Hematopoietic multipotent progenitor cell (in vitro differentiated cells): ENCODE results near the gene GTF2H1. TPM values are rescaled to one million over a fixed set of nuclear protein-coding genes. Genes with fewer than 3 reads are reported as not detected.
"Not testable (repeated sequence)": the region's sequence is repeated elsewhere in the genome, so short reads cannot be mapped to it uniquely, and the experiment has no call there.

Source experiments
- DNase-seq, 3 donors: peaks; one replicate each; pipeline ENCODE4 v3.0.0-alpha.2; 2011 to 2015; ENCODE audit warnings: low read depth in 2 of 3, low spot score in 2 of 3
- total RNA-seq: library from RNA; depleted of rRNA; stranded (reverse); fragments of >200 nt; gene quantifications from one replicate; pipeline ENCODE4 v1.2.3, GENCODE V29; 2012

The GTF2H1 gene
- total RNA-seq, 1 donor, result 40.9 TPM

GRCh38 chr11:18371279-18371678 lies 48.9 kb downstream of the GTF2H1 start:
- DNase-seq, result no peak

GRCh38 chr11:18372201-18372600 lies 49.8 kb downstream of the GTF2H1 start:
- DNase-seq, result no peak

- no peak for DNase-seq
These were observed 52.6 kb downstream of the GTF2H1 start for GRCh38 chr11:18374956-18375355.

DNA sequence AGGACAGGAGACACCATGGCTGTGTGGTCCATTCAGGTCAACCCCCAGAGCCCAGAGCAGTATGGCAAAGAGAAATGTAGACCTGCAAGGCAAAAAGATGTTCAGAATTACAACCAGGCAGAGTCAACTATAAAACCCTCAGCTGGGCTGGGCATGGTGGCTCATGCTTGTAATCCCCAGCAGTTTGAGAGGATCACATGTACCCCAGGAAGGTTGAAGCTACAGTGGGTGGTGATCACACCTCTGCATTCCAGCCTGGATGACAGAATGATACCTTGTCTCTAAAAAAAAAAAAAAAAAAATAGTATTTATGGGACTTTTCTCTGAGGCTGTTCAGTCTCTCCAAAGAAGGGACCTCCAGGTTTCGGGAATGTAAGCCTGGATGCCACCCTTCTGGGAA lies 53.6 kb downstream of the GTF2H1 start:
- DNase-seq, result no peak

DNA sequence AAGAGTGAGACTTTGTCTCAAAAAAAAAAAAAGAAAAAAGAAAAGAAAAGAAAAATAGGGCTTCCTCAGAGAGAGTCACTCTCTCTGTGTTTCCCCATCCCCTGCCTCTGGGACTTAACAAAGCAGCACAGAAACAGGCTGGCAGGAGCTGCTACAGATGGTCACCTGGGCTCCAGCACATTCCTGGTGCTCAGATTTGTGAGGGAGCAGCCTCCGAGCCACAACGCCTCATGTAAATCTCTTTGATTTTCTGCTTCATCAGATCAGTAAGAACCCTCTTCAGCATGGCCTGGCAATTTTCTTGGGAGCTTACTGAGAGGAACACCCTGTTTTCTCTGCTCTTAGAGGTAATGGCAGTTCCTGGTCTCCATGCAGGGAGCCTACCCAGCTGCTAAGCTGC lies 56.8 kb downstream of the GTF2H1 start:
- no peak for DNase-seq

GRCh38 chr11:18383388-18384156 lies 61.2 kb downstream of the GTF2H1 start:
- peak; percentile 38 to 95 (median 82) for DNase-seq

DNA sequence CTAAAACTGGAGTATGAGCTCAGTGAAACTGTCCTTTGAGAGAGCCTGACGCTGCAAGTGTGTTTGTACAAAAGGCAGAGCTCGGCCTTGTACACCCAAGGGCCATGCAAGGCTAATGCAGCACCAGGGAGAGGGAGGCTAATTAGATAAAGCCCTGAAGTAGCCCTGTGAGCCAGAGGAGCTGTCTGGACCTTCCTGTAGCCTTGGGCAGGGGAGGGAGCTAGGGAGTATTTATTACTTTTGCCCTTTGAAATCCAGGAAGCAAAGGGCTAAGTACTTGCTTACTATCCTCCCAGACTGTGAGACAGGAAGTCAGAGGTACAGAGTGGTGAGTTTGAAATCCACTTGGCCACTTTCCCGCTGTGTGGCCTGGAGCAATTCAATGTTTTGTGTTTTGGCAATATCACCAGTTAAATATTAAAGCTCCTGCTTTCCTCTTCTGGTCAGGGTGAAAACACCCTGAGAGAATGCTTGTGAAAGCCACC lies 61.8 kb downstream of the GTF2H1 start:
- DNase-seq, result no peak

DNA sequence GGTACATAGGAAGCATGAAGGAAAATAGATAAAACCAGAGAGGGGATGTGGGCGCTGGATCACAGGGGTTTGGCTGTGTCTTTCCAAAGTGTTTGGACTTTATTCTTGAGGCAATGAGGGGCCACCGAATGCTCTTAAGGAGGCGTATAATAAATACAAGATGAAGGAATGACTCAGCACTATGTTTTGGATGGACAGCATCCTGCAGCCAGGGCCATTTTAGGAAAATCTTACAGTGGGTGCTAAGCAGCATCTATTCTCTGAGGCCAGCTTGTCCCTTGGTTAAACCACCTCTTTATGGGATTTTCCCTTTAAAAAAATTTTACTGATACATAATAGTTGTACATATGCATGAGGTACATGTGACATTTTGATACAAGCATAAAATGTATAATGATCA lies 67.7 kb downstream of the GTF2H1 start:
- no peak for DNase-seq

DNA sequence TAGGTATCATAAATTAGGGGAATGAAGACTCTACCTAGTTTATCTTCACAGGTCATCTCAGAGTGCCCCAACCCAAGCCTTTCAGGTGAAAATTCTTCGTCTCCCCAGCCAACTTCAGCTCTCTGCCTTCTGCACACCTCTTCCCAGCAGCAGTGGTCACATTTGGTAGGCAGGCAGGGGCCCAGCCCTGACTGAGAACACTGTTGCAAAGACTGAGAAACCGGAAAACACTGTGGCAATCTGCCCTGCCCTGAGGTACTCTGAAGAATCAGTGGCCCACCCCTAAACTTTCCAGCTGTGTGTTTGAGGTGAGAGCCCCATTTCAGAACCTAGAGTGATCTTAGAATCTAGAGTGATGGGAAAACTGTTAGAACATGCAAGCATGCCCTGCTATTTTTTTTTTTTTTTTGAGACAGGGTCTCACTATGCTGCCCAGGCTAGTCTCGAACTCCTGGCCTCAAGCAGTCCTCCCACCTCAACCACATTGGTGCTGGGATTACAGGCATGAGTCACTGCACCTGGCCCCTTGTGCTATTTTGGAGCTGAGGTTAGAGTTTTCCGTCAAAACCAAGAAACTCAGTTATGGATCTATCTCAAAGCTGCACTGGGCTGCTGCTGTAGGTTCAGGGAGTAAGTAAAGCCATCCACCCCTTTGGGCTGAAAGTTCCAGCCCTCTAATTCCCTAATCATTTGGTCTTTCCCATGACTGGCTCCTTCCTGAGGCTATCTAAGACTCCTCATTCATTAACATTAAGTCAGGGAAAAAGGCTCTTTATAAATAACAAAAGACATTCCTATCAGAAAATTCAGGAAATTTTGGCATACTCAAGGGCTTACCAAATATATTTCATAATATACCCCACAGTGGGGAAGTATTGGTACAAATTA lies 70.3 kb downstream of the GTF2H1 start:
- DNase-seq, result no peak

- no peak for DNase-seq
These were observed 71.4 kb downstream of the GTF2H1 start for GRCh38 chr11:18393581-18394274.

- DNase-seq, result peak; percentile 96 to 98 (median 97)
These were observed 72.0 kb downstream of the GTF2H1 start, which contains the start of gene LDHA for GRCh38 chr11:18394275-18394927. TSS of gene LDHA (plus strand) at chr11:18394563. CDS start at chr11:18396843, 2,280 bp downstream.

- DNase-seq, result peak in 1 of 3 donors; percentile 22
These were observed 72.8 kb downstream of the GTF2H1 start for GRCh38 chr11:18394928-18395734.

- peak; percentile 96 to 99 (median 98) for DNase-seq
These were observed 73.6 kb downstream of the GTF2H1 start for GRCh38 chr11:18395735-18396504.

DNA sequence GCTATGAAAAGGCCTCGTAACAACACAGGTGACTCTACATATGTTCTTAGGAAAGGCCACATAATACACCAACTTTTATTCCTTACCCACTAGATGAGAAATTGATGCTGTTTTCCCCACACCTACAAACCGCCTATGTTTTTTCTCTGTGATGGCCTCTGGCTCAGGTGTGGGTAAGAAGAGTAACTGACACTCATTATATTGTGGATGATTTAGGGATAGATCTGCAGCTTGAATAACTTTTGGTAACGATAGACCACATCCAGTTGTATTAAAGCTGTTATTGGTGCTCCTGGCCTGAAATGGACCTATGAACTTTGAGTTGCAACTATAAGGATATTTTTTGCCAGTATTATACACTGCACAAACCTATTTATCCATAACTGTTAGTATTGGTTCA lies 75.6 kb downstream of the GTF2H1 start:
- no peak for DNase-seq

GRCh38 chr11:18401077-18401476 lies 78.7 kb downstream of the GTF2H1 start:
- DNase-seq, result not testable (repeated sequence)

DNA sequence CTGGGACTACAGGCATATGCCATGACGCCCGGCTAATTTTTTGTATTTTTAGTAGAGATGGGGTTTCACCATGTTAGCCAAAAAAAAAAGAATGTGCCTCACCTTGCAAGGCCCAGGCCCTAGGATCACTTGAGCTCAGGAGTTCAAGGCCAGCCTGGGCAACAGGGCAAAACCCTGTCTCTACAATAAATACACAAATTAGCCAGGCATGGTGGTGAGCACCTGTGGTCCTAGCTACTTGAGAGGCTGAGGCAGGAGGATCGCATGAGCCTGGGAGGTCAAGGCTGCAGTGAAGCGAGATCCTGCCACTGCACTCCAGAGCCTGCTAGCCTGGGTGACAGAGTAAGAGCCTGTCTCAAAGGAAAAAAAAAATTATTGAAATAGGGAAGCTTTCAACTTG lies 81.7 kb downstream of the GTF2H1 start:
- no peak for DNase-seq

- not testable (repeated sequence) for DNase-seq
These were observed 85.0 kb downstream of the GTF2H1 start for GRCh38 chr11:18407400-18407799.

- no peak for DNase-seq
These were observed 86.4 kb downstream of the GTF2H1 start for GRCh38 chr11:18408558-18409291.
